ENCODE data around the gene HLA-DMB. TPM values are rescaled to one million over a fixed set of nuclear protein-coding genes. Genes with fewer than 3 reads are reported as not detected.

Gene HLA-DMB
- total RNA-seq, 1 experiment from 2014 or later: 35.9 TPM

DNA sequence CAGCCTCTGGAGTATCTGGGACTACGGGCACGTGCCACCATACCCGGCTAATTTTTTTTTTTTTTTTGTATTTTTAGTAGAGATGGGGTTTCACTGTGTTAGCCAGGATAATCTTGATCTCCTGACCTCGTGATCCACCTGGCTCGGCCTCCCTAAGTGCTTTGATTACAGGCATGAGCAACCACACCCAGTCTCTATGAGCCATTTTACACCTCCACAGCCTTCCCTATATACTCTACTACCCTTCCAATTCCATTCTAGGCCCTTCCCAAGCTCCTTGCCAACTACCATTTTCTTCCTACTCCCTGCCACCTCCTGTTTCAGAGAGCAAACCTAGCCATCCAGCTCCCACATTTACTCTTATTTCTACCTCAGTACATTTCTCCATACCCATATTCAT is 19.7 kb upstream of the HLA-DMB start:
- Mint-ChIP-seq H3K27me3 (ENCODE audit: unreplicated experiment) (no peaks in the 10 kb centered on the region), H3K4me1 (ENCODE audit: low read depth, unreplicated experiment) (peaks cover 24% of the 10 kb centered on the region), H3K36me3 (ENCODE audit: insufficient read depth, unreplicated experiment) (peaks cover 3% of the 10 kb centered on the region), H3K9me3 (ENCODE audit: low read depth, unreplicated experiment) (no peaks in the 10 kb centered on the region), H3K4me3 (ENCODE audit: low read depth, unreplicated experiment) (no peak overlapping the region), H3K27ac (ENCODE audit: unreplicated experiment) (no peak overlapping the region)
- TF ChIP-seq, protein P1, sequence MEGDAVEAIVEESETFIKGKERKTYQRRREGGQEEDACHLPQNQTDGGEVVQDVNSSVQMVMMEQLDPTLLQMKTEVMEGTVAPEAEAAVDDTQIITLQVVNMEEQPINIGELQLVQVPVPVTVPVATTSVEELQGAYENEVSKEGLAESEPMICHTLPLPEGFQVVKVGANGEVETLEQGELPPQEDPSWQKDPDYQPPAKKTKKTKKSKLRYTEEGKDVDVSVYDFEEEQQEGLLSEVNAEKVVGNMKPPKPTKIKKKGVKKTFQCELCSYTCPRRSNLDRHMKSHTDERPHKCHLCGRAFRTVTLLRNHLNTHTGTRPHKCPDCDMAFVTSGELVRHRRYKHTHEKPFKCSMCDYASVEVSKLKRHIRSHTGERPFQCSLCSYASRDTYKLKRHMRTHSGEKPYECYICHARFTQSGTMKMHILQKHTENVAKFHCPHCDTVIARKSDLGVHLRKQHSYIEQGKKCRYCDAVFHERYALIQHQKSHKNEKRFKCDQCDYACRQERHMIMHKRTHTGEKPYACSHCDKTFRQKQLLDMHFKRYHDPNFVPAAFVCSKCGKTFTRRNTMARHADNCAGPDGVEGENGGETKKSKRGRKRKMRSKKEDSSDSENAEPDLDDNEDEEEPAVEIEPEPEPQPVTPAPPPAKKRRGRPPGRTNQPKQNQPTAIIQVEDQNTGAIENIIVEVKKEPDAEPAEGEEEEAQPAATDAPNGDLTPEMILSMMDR (IDR thresholded peaks at IDR 0.05; ENCODE audit: unreplicated experiment): no peak
- CTCF ChIA-PET: no interaction called here
- BruUV-seq (replicated peaks): no TSS peak
- no peak for DNase-seq
- intact Hi-C loops (cut with micrococcal nuclease; ENCODE audit: unreplicated experiment): no loop called here

DNA sequence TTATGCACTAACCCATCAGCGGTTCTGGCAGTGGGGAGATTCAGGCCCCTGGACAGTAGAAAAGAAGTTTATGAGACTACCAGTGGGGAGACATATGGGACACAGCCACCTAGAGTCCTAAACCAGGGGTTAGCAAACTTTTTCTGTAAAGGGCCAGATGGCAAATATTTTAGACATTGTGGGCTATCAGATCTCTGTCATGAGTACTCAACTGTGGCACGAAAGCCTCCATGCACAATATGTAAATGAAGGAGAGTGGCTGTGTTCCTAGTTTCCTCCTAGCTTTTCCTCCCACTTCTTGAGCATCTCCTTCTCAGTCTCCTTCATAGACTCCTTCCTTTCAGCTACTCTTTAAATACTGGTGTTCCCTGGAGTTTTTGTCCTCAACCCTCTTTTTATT is 15.3 kb upstream of the HLA-DMB start:
- no peak overlapping the region for H3K27ac Mint-ChIP-seq (ENCODE audit: unreplicated experiment)
- intact Hi-C loops (cut with micrococcal nuclease; ENCODE audit: unreplicated experiment): no loop called here
- no TSS peak for BruUV-seq (replicated peaks)
- no peak overlapping the region for H3K4me3 Mint-ChIP-seq (ENCODE audit: low read depth, unreplicated experiment)
- H3K36me3 Mint-ChIP-seq (ENCODE audit: insufficient read depth, unreplicated experiment): peaks cover 16% of the 10 kb centered on the region
- no peaks in the 10 kb centered on the region for H3K27me3 Mint-ChIP-seq (ENCODE audit: unreplicated experiment)
- peaks cover 37% of the 10 kb centered on the region for H3K4me1 Mint-ChIP-seq (ENCODE audit: low read depth, unreplicated experiment)
- no peak for DNase-seq
- TF ChIP-seq, protein P1 (IDR thresholded peaks at IDR 0.05; ENCODE audit: unreplicated experiment): no peak
- CTCF ChIA-PET: interaction anchor here (0.7 to 6.8 kb wide), 4 partner anchors 11 to 118 kb away, joined by 3 to 60 read pairs (median 30); partner anchors contain the start of genes BRD2 and TAP2
- no peaks in the 10 kb centered on the region for H3K9me3 Mint-ChIP-seq (ENCODE audit: low read depth, unreplicated experiment)

DNA sequence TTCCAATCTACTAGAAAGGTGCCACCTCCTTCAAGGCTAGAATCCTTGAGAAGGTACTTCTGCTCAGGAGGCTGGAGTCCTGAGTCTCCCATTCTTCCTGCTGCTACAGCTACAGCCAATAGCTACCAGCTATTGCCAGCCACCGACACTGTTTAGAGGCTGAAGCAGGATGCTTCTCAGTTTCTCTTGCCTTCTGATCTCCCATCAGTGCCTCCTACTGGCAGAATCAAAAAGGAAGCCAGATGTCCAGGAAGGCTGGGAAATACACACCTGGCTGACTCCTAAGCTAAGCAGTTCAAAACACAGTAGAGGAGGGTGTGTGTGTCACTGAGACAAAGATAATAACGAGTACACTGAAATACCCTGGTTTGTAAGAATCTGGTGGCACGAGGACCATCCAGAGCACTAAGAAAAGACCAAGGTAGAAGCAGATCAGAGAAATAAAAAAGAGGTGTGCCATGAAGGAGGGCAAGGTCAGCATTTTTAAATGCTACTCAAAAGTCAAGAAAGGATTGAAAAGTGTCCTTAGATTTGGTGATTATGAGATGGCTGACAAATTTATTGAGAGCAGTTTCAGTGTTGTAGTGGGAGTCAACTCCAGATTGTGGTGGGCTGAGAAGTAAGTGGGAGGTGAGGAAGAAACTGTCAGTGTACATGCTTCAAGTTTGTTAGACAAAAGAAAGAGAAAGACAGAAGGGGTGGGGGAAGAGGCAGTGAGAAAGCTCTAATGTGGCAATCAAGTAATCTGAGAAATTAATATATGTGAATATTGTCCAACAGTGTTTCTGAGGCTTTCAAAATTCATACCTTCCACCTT is 14.4 kb upstream of the HLA-DMB start:
- Mint-ChIP-seq H3K36me3 (ENCODE audit: insufficient read depth, unreplicated experiment) (peaks cover 16% of the 10 kb centered on the region), H3K4me1 (ENCODE audit: low read depth, unreplicated experiment) (peaks cover 43% of the 10 kb centered on the region), H3K27me3 (ENCODE audit: unreplicated experiment) (no peaks in the 10 kb centered on the region), H3K9me3 (ENCODE audit: low read depth, unreplicated experiment) (no peaks in the 10 kb centered on the region), H3K4me3 (ENCODE audit: low read depth, unreplicated experiment) (no peak overlapping the region), H3K27ac (ENCODE audit: unreplicated experiment) (no peak overlapping the region)
- CTCF ChIA-PET: interaction anchor here (0.6 to 6.8 kb wide), 13 partner anchors 8 to 612 kb away, joined by 3 to 110 read pairs (median 4); partner anchors contain the start of genes BRD2 and TAP2
- no TSS peak for BruUV-seq (replicated peaks)
- intact Hi-C loops (cut with micrococcal nuclease; ENCODE audit: unreplicated experiment): no loop called here
- TF ChIP-seq, protein P1 (IDR thresholded peaks at IDR 0.05; ENCODE audit: unreplicated experiment): peak; percentile 69
- DNase-seq: peak; percentile 51

DNA sequence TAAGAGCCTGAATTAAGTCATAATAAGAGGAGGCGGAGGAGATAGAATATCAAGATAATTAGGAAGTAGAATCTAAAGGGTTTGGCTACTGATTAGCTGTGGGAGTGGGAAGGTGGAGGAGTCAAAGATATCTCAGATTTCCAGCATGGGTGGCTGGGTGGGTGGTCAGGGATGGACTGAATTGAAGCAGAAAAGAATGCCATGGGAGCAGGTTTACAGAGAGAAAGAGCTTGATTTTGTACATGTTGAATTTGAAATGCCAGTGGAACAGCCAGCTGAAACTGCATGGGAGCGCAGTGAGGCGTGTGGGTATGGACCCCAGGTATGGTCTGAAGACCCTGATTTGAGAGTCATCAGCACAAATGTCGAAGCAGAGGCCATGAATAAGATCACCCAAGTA is 13.4 kb upstream of the HLA-DMB start:
- intact Hi-C loops (cut with micrococcal nuclease; ENCODE audit: unreplicated experiment): no loop called here
- H3K27ac Mint-ChIP-seq (ENCODE audit: unreplicated experiment): no peak overlapping the region
- no peak for DNase-seq
- peaks cover 21% of the 10 kb centered on the region for H3K36me3 Mint-ChIP-seq (ENCODE audit: insufficient read depth, unreplicated experiment)
- no peak overlapping the region for H3K4me3 Mint-ChIP-seq (ENCODE audit: low read depth, unreplicated experiment)
- H3K4me1 Mint-ChIP-seq (ENCODE audit: low read depth, unreplicated experiment): peaks cover 41% of the 10 kb centered on the region
- TF ChIP-seq, protein P1 (IDR thresholded peaks at IDR 0.05; ENCODE audit: unreplicated experiment): no peak
- no TSS peak for BruUV-seq (replicated peaks)
- CTCF ChIA-PET: interaction anchor here (1.2 to 6.8 kb wide), 6 partner anchors 12 to 116 kb away, joined by 4 to 110 read pairs (median 58); partner anchors contain the start of genes BRD2 and TAP2
- H3K27me3 Mint-ChIP-seq (ENCODE audit: unreplicated experiment): no peaks in the 10 kb centered on the region
- no peaks in the 10 kb centered on the region for H3K9me3 Mint-ChIP-seq (ENCODE audit: low read depth, unreplicated experiment)

Measured in Calu3 (cell line).